Fibroblast of the aortic adventitia (primary cell): ENCODE data around the gene PCK2. TPM values are rescaled to one million over a fixed set of nuclear protein-coding genes. Genes with fewer than 3 reads are reported as not detected.
"Not testable (repeated sequence)": the region's sequence is repeated elsewhere in the genome, so short reads cannot be mapped to it uniquely, and the experiment has no call there.

Experiments
- DNase-seq: peaks from one replicate; pipeline ENCODE4 v3.0.0-alpha.2; 2010; ENCODE audit warnings: low read depth
- H3K4me3 ChIP-seq: 2 replicates; pipeline ENCODE4 v1.5.1; 2011; ENCODE audit warnings: low read depth, mild to moderate bottlenecking, control low read depth, low read length, moderate library complexity
- CTCF ChIP-seq: IDR thresholded peaks from 2 replicates; pipeline ENCODE4 v1.5.1; 2011; ENCODE audit warnings: mild to moderate bottlenecking, low read length, control low read depth, inconsistent platforms; ENCODE audit not compliant: insufficient read depth
- total RNA-seq: library from RNA; depleted of rRNA; stranded (reverse); fragments of >200 nt; gene quantifications from 2 replicates; pipeline ENCODE4 v1.2.3, GENCODE V29; 2012; ENCODE audit warnings: low replicate concordance

The PCK2 gene
- total RNA-seq, 1 donor, result 36.5 TPM

GRCh38 chr14:24098927-24099813 is 5.1 kb downstream of the PCK2 start:
- DNase-seq, result no peak
- TF ChIP-seq CTCF, result no peak
- H3K4me3 ChIP-seq, result no peak overlapping the region

- DNase-seq, result no peak
- no peak for TF ChIP-seq CTCF
- no peak overlapping the region for H3K4me3 ChIP-seq
Measured at GRCh38 chr14:24100197-24100981, 6.3 kb downstream of the PCK2 start.

- no peak for DNase-seq
- no peak for TF ChIP-seq CTCF
- no peak overlapping the region for H3K4me3 ChIP-seq
Measured at GRCh38 chr14:24100982-24101494, 6.9 kb downstream of the PCK2 start.

GRCh38 chr14:24102357-24103048 is 8.4 kb downstream of the PCK2 start:
- no peak for DNase-seq
- H3K4me3 ChIP-seq, result no peak overlapping the region
- TF ChIP-seq CTCF, result no peak

- no peak for DNase-seq
- no peak overlapping the region for H3K4me3 ChIP-seq
- TF ChIP-seq CTCF, result no peak
Measured at GRCh38 chr14:24103451-24103850, 9.3 kb downstream of the PCK2 start.

- H3K4me3 ChIP-seq, DNase-seq: not testable (repeated sequence)
Measured at GRCh38 chr14:24105609-24106239, 11.6 kb downstream of the PCK2 start.
